ENCODE measurements around the gene ERCC1. TPM values are rescaled to one million over a fixed set of nuclear protein-coding genes. Genes with fewer than 3 reads are reported as not detected.

ERCC1 gene
- 10 to 100 TPM; 37.7 to 51.2 (median 46.6) TPM for total RNA-seq
- long read RNA-seq, donor 1, transcript ERCC1-202 (10 exons, 3,828 nt), result major isoform, 14 of 55 reads
- long read RNA-seq, donor 1, transcript ERCC1-208 (10 exons, 1,453 nt), result minor isoform, 8 of 55 reads
- long read RNA-seq, donor 1, partial matches to known transcripts, result 14 of 55 reads
- long read RNA-seq, donor 1, other reads (novel, unspliced or antisense), result 17 of 55 reads
- long read RNA-seq, donor 2, transcript ERCC1-208 (10 exons, 1,453 nt), result major isoform, 20 of 45 reads
- long read RNA-seq, donor 2, partial matches to known transcripts, result 7 of 45 reads
- long read RNA-seq, donor 2, other reads (novel, unspliced or antisense), result 13 of 45 reads

- ATAC-seq (peak; percentile 91), DNase-seq (peak; percentile 99)
- H3K4me3 ChIP-seq, result peak within 1 kb of the TSS; percentile 18
- H3K36me3 ChIP-seq (ENCODE audit: low read depth), result no peaks in the 10 kb centered on the region
- TF ChIP-seq, protein P1, sequence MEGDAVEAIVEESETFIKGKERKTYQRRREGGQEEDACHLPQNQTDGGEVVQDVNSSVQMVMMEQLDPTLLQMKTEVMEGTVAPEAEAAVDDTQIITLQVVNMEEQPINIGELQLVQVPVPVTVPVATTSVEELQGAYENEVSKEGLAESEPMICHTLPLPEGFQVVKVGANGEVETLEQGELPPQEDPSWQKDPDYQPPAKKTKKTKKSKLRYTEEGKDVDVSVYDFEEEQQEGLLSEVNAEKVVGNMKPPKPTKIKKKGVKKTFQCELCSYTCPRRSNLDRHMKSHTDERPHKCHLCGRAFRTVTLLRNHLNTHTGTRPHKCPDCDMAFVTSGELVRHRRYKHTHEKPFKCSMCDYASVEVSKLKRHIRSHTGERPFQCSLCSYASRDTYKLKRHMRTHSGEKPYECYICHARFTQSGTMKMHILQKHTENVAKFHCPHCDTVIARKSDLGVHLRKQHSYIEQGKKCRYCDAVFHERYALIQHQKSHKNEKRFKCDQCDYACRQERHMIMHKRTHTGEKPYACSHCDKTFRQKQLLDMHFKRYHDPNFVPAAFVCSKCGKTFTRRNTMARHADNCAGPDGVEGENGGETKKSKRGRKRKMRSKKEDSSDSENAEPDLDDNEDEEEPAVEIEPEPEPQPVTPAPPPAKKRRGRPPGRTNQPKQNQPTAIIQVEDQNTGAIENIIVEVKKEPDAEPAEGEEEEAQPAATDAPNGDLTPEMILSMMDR (IDR thresholded peaks at IDR 0.05), result no peak
- intact Hi-C loops (cut with DNase I, micrococcal nuclease), result no loop called here
- no peaks in the 10 kb centered on the region for H3K9me3 ChIP-seq
- H3K4me1 ChIP-seq (ENCODE audit: low read depth), result peaks cover 16% of the 10 kb centered on the region
Measured at GRCh38 chr19:45423589-45424190, at the start of gene ERCC1. Gene ERCC1 (minus strand): TSS chr19:45423917. CDS start chr19:45423374, 543 bp downstream.

- intact Hi-C loops (cut with DNase I, micrococcal nuclease), result no loop called here
- Histone ChIP-seq H3K9me3 (no peaks in the 10 kb centered on the region), H3K4me3 (no peak overlapping the region), H3K4me1 (ENCODE audit: low read depth) (peaks cover 12% of the 10 kb centered on the region), H3K36me3 (ENCODE audit: low read depth) (no peaks in the 10 kb centered on the region)
- ATAC-seq, result no peak
- DNase-seq, result no peak
- TF ChIP-seq, protein P1 (IDR thresholded peaks at IDR 0.05), result no peak
Measured at GRCh38 chr19:45473367-45473681, 49.6 kb upstream of the ERCC1 start.

DNA sequence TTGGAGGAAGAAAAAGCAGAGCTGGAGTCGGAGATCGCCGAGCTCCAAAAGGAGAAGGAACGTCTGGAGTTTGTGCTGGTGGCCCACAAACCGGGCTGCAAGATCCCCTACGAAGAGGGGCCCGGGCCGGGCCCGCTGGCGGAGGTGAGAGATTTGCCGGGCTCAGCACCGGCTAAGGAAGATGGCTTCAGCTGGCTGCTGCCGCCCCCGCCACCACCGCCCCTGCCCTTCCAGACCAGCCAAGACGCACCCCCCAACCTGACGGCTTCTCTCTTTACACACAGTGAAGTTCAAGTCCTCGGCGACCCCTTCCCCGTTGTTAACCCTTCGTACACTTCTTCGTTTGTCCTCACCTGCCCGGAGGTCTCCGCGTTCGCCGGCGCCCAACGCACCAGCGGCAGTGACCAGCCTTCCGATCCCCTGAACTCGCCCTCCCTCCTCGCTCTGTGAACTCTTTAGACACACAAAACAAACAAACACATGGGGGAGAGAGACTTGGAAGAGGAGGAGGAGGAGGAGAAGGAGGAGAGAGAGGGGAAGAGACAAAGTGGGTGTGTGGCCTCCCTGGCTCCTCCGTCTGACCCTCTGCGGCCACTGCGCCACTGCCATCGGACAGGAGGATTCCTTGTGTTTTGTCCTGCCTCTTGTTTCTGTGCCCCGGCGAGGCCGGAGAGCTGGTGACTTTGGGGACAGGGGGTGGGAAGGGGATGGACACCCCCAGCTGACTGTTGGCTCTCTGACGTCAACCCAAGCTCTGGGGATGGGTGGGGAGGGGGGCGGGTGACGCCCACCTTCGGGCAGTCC is 49.0 kb upstream of the ERCC1 start:
- no peaks in the 10 kb centered on the region for H3K36me3 ChIP-seq (ENCODE audit: low read depth)
- no peak overlapping the region for H3K4me3 ChIP-seq
- intact Hi-C loops (cut with DNase I, micrococcal nuclease), result no loop called here
- peaks cover 17% of the 10 kb centered on the region for H3K4me1 ChIP-seq (ENCODE audit: low read depth)
- H3K9me3 ChIP-seq, result no peaks in the 10 kb centered on the region
- no peak for DNase-seq
- TF ChIP-seq, protein P1 (IDR thresholded peaks at IDR 0.05), result no peak
- ATAC-seq, result no peak

- intact Hi-C loops (cut with DNase I, micrococcal nuclease), result no loop called here
- no peak for DNase-seq
- Histone ChIP-seq H3K36me3 (ENCODE audit: low read depth) (no peaks in the 10 kb centered on the region), H3K4me1 (ENCODE audit: low read depth) (peaks cover 22% of the 10 kb centered on the region), H3K4me3 (no peak overlapping the region), H3K9me3 (no peaks in the 10 kb centered on the region)
- no peak for ATAC-seq
- TF ChIP-seq, protein P1 (IDR thresholded peaks at IDR 0.05), result no peak
Measured at GRCh38 chr19:45471931-45472562, 48.3 kb upstream of the ERCC1 start.

DNA sequence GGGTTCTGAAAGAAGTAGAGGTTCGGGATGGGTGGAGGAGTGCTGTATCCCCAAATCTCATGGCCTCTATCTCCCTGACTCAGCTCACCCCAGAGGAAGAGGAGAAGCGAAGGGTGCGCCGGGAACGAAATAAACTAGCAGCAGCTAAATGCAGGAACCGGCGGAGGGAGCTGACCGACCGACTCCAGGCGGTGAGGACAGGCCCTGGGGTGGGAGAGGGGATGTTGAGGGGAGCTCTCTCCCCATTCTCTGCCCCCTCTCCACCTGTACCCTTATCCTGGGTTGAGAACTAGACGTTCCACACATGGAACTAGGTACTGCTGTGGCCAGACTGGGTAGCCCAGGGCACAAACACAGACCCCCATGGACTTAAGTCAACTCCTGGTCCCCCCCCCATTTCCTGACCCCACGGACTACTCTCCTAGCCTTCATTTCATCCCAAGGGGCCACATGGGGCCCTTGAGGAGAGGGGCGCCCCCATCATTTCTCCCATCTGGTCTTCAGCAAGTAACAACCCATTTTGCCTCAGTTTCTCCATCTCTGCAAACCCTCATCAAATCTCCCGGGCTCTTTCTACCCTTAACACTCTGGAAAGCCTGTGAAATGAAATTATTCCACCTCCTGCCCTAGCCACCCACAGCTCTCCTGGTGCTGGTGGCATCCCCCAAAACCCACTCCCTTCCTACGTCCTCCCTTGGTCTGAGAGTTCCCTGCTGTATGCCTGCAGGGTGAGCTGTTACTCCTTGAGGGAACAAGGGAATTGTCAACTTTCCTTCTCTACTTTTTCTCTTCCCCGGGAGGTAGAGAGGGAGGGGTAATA is 47.6 kb upstream of the ERCC1 start:
- intact Hi-C loops (cut with DNase I, micrococcal nuclease), result no loop called here
- ATAC-seq (no peak), DNase-seq (no peak)
- H3K36me3 ChIP-seq (ENCODE audit: low read depth), result no peaks in the 10 kb centered on the region
- no peak overlapping the region for H3K4me3 ChIP-seq
- peaks cover 24% of the 10 kb centered on the region for H3K4me1 ChIP-seq (ENCODE audit: low read depth)
- TF ChIP-seq, protein P1 (IDR thresholded peaks at IDR 0.05), result no peak
- H3K9me3 ChIP-seq, result no peaks in the 10 kb centered on the region

All from mucosa of descending colon (tissue), 3 donors.